HFF-Myc (cell line): ENCODE measurements around the gene CD79B.
A peak's percentile ranks its signal among the peaks of the same experiment; 100 is the strongest.

ENCODE experiments used
- DNase-seq: peaks from one replicate; pipeline ENCODE4 v3.0.0-alpha.2; 2011; ENCODE audit warnings: low read depth; ENCODE audit errors: extremely low read depth
- H3K4me3 ChIP-seq: replicated peaks from 2 replicates; pipeline ENCODE4 v1.5.1; 2011; ENCODE audit warnings: low read depth, mild to moderate bottlenecking, control low read depth, low read length
- CTCF ChIP-seq: IDR thresholded peaks from 2 replicates; pipeline ENCODE4 v1.5.1; 2012; ENCODE audit warnings: mild to moderate bottlenecking, low read depth, low read length, control low read depth; ENCODE audit errors: missing control alignments

CD79B gene

GRCh38 chr17:63955232-63955631 is 23.1 kb upstream of the CD79B start:
- no peak for TF ChIP-seq CTCF
- no peak overlapping the region for H3K4me3 ChIP-seq
- no peak for DNase-seq

GRCh38 chr17:63954402-63955063 is 22.4 kb upstream of the CD79B start:
- no peak for DNase-seq
- H3K4me3 ChIP-seq, result no peak overlapping the region
- no peak for TF ChIP-seq CTCF

GRCh38 chr17:63950940-63951907 is 19.1 kb upstream of the CD79B start:
- H3K4me3 ChIP-seq, result no peak overlapping the region
- TF ChIP-seq CTCF, result peak; percentile 30
- DNase-seq, result no peak

GRCh38 chr17:63949576-63950250 is 17.6 kb upstream of the CD79B start:
- H3K4me3 ChIP-seq, result no peak overlapping the region
- TF ChIP-seq CTCF, result no peak
- DNase-seq, result no peak

- no peak overlapping the region for H3K4me3 ChIP-seq
- no peak for DNase-seq
- no peak for TF ChIP-seq CTCF
These were observed 16.4 kb upstream of the CD79B start for GRCh38 chr17:63948521-63948920.

- no peak for TF ChIP-seq CTCF
- DNase-seq, result no peak
- no peak overlapping the region for H3K4me3 ChIP-seq
These were observed 15.7 kb upstream of the CD79B start for GRCh38 chr17:63947711-63948330.
